ENCODE data around the gene SLC48A1.

SLC48A1 gene

GRCh38 chr12:47758834-47759690, 14.0 kb upstream of the SLC48A1 start, which contains the start of gene RAPGEF3:
Gene RAPGEF3, minus strand, starts transcription at chr12:47758880. Its CDS starts 324 bp downstream, at chr12:47758556.
- peak; percentile 34 to 63 for DNase-seq

DNA sequence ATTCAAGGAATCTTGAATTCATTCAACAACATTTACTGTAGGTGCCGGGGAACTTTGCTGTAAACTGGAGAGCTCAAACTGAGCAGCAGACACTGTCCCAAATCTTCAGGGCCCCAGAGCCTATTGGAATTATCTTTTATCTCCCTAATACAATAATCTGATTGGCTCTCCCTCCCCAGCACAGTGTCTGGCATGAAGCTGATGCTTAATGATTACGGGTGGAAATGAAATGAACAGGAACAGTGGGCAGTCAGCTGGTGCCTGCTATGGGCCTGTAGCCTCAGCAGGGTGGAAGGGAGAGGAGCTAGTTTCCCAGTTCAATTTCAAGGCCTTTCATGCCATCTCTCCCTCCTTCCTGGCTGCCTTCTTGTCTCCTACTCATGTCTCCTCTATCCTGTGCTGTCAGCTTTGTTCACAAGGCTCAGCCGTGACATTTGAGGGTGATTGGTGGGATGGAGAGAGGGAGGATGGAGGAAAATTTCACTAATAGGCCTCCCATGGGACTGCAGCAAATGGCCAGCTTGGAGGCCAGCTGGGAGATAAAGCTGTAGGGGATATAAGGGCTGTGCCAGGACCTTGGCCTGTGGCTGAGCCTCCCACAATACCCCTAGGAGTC, 10.1 kb upstream of the SLC48A1 start:
- peak; percentile 13 to 36 for DNase-seq

DNA sequence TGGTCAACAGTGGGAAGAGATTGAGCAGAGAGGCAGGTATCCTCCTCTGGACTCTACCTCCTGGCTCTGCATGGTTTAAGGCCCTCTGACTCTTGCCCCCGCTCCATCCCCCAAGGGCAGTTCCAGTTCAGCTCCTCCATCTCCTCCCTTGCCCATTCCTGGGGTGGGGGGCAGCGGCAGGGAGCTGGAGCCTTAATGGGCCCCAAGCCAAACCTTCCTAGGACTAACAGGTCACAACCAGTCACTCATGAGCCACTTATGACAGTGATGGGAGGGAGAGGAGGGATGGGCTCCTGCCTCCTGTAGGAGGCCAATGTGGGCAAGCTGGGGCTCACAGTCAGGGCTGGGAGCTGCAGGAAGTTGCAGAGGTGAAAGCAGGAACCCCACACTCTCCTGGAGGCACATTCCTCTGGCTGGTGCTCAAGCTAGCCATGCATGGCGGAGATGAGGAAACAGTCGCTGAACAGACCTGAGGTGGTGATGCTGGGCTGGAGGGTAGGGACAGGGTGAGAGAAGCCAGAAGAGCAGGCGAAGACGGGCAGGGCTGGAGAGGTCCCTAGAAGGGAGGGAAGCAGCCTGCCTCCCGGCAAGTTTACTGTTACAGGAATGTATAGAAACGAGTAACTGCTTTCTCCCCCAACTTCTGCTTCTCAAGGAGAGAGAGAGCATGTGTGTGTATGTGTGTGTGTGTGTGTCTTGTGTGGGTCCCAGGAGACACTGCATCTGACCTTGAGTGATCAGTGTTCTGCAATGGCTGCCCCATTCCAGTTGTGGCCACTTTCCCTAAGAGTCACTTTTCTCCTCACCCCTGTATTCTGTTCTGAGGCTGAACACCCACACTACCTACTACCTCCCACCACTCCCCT, 9.3 kb upstream of the SLC48A1 start:
- DNase-seq, result no peak

DNA sequence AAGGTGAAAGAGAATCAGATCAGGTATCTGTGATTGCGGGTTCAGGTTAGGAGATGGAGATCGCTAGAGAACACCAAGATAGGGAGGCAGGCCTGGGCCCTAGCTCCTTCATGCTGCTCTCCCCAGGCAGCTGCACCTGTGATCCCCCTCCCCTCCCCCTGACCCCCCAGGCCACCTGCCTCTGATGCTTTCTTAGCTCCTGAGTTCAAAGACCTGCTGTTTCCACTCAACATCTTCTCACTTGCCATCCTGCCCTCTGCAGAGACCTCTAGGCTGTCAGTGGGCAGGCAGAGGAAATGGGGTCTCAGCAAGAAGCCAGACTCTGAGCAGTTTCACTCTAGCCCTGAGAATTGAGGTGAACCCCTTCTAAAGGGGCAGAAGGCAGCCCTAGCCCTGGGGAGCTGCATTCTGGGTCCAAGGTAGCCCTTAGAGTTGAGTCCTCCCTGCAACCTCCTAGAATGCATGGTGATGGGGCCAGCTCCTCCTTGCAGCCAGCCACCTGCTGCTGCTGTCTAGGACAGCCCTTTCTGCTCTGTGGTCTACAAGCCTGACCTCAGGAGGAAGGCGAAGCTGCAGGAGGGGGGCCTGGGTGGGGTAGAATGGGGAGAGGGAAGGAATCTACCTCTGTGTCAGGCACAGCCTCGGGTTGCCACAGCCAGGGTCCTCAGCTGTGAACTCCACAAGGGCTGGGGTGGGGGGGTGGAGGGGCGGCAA, 6.4 kb upstream of the SLC48A1 start:
- DNase-seq, result no peak

DNA sequence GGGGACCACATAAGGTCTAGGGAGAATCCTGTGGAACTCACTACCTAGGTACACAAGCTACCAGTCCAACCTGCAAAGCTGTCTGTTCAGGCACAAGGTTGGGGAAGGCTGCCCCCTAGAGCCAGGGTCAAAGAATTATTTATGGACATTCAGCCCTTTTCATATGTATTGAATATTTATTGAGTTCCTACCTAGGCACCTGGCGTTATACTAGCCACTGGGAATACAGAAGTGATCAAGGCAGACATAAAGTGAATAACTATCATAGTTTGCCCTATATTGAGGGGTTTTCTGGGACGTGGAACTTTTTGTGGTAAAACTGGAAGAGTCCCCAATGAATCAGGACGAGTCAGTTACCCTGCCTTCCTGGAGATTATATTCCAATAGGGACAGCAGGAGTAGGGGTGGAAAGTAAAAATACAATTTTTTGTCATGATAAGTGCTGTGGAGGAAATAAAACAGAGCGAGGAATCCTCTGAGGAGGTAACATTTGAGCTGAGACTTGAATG, 5.8 kb upstream of the SLC48A1 start:
- peak in 1 of 2 experiments; percentile 29 for DNase-seq

DNA sequence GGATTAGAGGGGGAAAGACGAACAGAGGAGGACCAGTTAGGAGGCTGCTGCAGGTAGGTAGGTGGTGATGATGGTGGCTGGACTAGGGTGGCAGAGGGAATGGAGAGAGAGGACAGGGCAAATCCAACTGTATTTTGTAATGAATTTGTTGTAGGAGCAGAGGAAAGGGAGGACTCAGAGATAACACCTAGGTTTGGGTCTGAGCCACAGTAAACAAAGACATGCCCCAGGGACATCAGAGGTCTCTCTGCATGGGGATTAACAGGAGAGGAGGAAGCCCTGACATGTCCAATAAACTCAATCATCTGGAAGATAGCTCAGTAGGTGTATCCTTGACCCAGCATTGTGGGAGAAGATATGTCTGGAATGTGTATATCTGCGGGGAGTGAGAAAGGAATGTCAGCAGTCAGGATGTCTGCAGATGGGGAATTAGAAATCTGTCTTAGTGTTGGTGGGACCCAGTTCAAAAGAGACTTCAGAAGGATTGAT, 4.7 kb upstream of the SLC48A1 start:
- DNase-seq, result no peak

- no peak for DNase-seq
Observed at GRCh38 chr12:47769234-47770085, 3.6 kb upstream of the SLC48A1 start.

DNA sequence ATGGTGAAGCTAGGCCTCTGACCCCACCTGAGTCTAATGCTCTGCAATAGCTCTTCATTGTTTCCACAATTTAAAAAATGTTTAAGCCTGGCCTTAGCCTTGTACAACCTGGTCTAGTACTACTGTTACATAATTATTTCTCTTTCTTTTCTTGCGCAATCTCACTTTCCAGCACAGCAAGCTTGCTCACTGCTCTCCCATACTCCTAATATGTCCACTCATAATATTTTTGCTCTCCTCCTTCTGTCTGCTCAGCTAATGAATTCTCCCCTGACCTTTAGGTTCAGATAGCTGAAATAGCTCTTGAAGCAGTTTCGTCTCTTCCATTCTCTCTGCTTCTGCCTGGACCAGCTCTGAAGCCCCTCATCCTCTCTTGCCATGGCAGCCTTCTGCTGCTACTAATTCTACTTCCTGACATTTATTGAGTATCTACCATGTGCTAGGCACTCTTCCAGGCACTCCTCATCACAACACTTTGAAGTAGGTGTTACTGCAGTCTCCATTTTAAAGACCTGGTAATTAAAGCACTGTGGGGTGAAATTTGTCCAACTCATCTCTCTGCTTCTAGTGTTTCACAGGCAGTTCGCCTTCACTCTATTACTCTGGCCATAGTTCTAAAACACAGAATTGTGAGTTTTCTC, 2.8 kb upstream of the SLC48A1 start:
- DNase-seq, result no peak

GRCh38 chr12:47771304-47771703, 1.7 kb upstream of the SLC48A1 start:
- DNase-seq, result no peak

DNA sequence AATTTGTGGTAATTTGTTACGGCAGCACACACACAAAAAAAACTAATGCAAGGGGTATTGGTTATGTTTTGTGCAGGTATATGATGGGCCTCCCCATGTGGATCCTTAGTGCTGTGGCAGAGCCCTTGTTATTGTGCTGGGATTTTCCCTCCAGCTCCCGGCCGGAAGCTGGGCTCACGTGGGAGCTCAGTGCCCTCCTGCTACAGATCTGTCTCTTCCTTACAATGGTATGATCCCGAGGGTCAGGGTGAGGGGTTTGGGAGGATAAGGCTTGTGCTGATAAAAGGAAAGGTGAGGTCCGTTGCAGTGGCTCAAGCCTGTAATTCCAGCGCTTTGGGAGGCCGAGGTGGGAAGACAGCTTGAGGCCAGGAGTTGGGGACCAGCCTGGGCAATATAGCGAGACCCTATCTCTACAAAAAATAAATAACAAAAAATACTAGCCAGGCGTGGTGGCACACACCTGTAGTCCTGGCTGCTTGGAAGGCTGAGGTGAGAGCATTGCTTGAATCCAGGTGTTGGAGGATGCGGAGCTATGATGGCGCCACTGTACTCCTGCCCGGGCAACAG, 861 bp upstream of the SLC48A1 start:
- DNase-seq, result no peak

DNA sequence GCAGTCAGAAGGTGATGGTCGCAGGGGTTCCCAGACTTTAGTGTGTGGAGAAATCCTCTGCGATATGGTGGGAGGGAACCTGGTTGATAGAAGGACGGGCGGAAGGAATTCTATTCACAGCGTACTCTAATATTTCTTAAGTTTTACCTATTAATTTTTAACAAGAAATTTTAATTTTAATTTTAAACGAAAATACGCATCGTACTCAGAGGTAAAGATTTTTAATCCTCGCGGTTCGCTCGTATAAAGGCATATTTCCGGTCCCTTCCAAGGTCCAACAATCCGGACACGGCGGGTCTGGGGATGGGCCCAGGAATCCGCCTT, 338 bp upstream of the SLC48A1 start:
- no peak for DNase-seq

DNA sequence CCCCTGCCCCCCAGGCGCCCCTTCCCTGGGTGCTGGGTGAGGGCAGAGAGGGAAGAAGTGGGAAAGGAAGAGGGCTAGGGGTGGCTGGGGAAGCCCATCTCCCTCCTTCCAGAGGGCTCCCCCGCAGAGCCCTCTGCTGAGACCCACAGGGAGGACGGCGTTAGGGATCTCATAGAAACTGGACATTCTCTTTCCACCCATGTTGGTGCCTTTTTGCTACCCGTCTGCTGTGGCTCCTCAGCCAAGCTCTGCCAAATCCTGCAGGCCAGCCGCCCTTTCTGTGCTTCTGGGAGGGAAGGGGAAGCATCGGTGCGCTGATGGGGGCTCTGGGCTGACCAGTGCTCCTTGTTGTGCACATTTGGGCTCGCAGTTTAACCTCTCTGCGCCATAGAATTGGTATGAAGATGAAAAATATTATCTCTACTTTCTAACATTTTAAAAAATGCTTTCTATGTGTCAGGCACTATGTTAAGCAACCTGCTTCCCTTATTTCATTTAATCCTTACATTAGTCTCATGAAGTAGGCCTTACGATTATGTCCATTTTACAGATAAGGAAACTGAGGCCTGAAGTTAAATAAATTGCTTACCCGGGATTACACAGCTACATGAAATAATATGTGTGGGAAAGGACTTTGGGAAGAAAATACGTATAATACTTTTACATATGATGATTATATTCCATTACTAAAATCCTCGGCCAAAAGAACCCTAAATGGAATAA, 981 bp downstream of the SLC48A1 start:
- DNase-seq, result peak in 1 of 2 experiments; percentile 32

GRCh38 chr12:47774663-47775062, 1.6 kb downstream of the SLC48A1 start:
- no peak for DNase-seq

DNA sequence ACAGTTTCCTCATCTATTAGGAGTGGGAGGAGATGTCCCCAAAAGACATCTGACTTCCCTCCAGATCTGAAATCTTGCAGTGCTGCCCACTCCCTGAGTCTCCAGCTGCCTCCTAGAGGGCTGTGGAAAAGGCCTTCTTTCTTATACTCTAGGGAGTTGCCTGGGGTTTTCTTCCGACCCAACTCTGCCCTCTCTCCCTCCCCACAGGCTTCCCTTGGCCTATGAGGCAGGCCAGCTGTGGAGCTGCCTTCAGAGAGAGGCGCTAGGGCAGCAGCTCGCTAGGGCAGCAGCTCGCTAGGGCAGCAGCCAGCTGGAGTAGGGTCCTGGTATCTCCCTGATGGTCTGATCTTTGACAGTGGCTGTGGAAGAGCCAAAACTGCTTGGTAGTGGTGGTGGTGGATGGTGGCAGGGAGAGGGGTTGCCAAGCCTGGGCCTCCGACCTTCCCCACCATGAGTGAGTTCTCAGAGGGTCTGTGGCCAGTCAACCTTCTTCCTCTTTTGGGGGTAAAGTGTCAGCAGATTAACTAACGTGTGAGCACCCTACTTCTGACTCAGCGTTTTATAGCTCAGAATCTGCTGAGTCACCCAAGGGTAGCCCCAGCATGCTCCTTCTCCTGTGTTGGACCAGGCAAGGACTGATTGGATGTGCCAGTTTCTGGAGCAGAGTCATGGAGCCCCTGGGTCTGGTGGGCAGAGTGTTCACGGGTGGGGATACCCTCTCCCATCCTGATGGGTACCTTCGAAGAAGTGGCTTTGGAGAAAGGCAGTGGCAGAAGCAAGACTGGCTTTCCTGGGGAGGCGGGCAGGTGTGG, 2.3 kb downstream of the SLC48A1 start:
- DNase-seq, result no peak

DNA sequence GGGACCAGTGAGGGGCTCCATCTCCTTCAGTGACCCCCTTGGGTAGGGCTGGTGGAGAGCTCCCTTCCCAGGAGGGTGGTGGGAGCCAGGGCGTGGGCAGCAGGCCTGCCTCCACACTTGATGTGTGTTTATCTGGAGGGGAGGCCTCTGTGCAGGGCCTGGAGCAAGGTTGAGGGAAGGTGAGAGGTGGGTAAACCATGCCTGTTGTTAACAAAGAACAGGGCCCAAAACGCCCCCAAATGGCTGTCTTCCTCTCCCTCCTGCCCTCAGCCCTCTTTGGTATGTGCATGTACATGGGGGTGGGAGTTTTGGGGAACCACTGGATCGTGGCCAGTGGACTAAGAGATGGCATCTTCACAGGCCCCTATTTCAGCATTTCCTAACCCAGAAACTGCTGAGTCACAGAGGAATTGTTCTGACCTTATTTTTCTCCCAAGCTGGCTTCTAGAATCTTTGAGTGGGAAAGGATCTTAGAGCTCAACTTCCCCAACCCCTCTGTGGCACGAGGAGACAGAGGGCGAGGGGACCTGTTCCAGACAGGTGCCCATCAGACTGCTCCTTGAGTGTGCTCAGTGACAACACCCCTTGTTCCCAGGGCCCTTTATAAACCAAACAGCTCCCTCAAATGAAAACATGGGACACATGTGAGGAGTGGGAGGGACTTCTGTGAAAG, 3.6 kb downstream of the SLC48A1 start:
- no peak for DNase-seq

DNA sequence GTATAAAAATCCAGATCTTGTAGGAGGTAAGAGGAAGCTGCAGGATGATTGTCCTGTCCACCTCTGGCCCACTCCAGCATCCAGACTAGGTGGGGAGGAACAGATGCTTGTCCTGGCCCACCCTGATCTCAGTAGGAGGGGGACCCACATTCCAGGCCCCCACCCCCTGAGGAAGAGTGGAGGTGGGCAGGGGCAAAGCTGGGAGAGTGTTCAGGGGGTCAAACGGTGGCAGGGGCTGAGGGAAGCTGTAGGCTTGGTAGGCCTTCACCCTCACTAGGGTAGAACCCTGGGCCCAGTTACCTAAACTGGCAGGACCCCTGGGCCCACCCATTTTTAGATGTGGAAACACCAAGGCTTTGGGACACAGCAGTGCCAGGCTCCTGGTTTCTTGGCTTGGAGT, 4.1 kb downstream of the SLC48A1 start:
- no peak for DNase-seq

- peak in 1 of 2 experiments; percentile 24 for DNase-seq
Observed at GRCh38 chr12:47777741-47778558, 4.9 kb downstream of the SLC48A1 start.
